Astrocyte of the cerebellum (primary cell): Measurements from ENCODE around the gene AMACR.
"Not testable (repeated sequence)": the region's sequence is repeated elsewhere in the genome, so short reads cannot be mapped to it uniquely, and the experiment has no call there.

Source experiments
- DNase-seq: peaks from one replicate; pipeline ENCODE4 v3.0.0-alpha.2; 2011; ENCODE audit warnings: low read depth
- H3K4me3 ChIP-seq: 2 replicates; pipeline ENCODE4 v1.5.1; 2011; ENCODE audit warnings: mild to moderate bottlenecking, low read depth, low read length, moderate library complexity
- in situ Hi-C: cut with HindIII; loops from 2 replicates; pipeline ENCODE4 v1.10.0; 2017; ENCODE audit warnings: low sequenced_read_pairs
- TF ChIP-seq, protein P1 (sequence below): IDR thresholded peaks from 2 replicates; pipeline ENCODE4 v1.5.1; 2012; ENCODE audit warnings: low read length, low read depth, moderate library complexity, mild to moderate bottlenecking; ENCODE audit errors: missing control alignments

Gene AMACR

DNA sequence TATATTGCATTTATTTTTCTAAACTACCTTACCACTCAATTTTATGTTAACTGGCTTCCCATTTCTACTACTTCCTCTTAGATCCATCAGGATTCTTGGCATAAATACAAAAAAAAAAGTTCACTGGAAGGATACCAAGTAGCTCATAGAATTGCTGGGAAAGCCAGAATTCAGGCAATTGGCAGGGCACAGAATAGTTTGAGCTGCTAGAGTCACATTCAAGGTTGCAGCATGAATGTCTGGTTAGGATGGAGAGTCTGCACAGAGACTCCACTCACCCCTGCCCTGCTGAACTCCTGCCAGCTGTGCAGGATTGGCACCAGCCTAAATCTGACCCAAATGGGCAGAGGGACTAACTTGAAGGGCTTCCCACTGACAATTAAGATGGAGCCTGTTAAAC lies 4.9 kb upstream of the AMACR start:
- in situ Hi-C loops = no loop called here
- TF ChIP-seq, protein P1, sequence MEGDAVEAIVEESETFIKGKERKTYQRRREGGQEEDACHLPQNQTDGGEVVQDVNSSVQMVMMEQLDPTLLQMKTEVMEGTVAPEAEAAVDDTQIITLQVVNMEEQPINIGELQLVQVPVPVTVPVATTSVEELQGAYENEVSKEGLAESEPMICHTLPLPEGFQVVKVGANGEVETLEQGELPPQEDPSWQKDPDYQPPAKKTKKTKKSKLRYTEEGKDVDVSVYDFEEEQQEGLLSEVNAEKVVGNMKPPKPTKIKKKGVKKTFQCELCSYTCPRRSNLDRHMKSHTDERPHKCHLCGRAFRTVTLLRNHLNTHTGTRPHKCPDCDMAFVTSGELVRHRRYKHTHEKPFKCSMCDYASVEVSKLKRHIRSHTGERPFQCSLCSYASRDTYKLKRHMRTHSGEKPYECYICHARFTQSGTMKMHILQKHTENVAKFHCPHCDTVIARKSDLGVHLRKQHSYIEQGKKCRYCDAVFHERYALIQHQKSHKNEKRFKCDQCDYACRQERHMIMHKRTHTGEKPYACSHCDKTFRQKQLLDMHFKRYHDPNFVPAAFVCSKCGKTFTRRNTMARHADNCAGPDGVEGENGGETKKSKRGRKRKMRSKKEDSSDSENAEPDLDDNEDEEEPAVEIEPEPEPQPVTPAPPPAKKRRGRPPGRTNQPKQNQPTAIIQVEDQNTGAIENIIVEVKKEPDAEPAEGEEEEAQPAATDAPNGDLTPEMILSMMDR = no peak
- DNase-seq = peak; percentile 40
- H3K4me3 ChIP-seq = no peak overlapping the region

DNA sequence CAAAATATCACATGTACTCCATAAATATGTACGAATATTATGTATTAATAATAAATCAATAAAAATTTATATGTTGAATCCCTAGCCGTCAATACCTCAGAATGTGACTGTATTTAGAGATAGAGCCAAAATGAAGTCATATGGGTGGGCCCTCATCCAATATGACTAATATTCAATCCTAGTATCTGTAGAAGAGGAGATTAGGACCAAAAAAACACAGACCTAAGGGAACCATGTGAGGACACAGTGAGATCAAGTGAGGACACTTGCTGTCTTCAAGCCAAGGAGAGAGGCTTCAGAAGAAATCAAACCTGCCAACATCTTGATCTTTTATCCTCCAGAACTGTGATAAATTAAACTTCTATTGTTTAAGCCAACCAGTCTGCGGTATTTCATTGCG lies 3.7 kb upstream of the AMACR start:
- in situ Hi-C loops = no loop called here
- H3K4me3 ChIP-seq = no peak overlapping the region
- TF ChIP-seq, protein P1 = no peak
- no peak for DNase-seq

DNA sequence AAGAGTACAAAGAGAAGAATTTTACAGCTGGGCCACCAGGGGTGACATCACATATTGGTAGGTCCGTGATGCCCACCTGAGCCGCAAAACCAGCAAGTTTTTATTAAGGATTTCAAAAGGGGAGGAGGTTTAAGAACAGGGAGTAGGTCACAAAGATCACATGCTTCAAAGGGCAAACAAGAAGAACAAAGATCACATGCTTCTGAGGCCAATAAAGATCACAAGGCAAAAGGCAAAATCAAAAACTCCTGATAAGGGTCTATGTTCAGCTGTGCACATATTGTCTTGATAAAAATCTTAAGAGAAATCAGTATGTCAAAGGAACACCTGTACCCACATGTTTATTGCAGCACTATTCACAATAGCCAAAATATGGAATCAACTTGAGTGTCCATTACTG lies 2.3 kb upstream of the AMACR start:
- H3K4me3 ChIP-seq, in situ Hi-C loops, DNase-seq: not testable (repeated sequence)

DNA sequence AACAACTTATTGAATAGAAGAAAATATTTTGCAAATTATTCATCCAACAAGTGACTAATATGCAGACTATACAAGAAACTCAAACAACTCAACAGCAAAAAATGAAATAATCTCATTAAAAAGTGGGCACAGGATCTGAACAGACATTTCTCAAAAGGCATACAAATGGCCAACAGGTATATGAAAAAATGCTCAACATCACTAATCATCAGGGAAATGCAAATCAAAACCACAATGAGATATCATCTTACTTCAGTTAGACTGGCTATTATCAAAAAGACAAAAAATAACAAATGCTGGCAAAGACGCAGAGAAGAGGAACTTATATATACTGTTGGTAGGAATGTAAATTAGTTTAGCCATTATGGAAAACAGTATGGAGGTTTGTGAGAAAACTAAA lies 1.8 kb upstream of the AMACR start:
- no peak for DNase-seq
- in situ Hi-C loops = no loop called here
- TF ChIP-seq, protein P1 = no peak
- H3K4me3 ChIP-seq = no peak overlapping the region

DNA sequence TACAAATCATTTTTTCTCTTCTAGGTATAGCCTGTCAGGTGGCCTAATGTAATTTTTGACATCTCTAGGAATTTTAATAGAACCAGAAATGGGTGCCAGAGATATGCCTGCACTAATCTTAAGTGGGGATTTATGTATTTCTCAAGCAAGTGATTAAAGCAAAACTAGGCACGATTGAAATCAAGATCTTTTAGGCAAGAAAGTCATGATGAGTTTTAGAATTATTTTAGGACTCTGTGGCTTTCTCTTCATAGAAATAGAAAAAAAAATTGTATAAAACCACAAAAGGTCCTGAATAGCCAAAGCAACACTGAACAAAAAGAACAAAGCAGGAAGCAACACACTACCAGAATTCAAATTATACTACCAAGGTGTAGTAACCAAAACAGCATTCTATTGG lies 952 bp upstream of the AMACR start:
- TF ChIP-seq, protein P1 = no peak
- H3K4me3 ChIP-seq = peak overlapping the region; percentile 65
- DNase-seq = no peak
- in situ Hi-C loops = no loop called here

DNA sequence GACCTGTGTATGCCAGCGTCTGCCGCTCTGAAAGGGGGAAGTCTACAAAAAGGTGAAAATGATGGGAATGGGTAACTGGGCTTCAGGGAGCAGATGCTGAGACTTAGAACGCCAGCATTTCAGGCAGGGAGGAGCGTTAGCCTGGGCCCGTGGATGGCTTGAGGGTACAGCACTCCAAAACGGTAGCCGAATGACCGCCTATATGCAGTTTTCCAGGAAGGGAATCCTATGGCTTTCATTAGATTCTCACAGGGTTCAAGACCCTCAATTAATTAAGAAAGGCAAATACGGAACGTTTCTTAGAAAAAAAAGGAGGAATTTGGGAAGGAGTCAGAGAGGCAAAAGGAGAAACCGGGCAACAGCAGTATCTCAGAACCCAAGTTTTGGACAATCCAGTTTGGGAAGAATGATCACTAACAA lies 639 bp downstream of the AMACR start:
- no peak for DNase-seq
- in situ Hi-C loops = no loop called here
- TF ChIP-seq, protein P1 = no peak
- peak overlapping the region; percentile 65 for H3K4me3 ChIP-seq

DNA sequence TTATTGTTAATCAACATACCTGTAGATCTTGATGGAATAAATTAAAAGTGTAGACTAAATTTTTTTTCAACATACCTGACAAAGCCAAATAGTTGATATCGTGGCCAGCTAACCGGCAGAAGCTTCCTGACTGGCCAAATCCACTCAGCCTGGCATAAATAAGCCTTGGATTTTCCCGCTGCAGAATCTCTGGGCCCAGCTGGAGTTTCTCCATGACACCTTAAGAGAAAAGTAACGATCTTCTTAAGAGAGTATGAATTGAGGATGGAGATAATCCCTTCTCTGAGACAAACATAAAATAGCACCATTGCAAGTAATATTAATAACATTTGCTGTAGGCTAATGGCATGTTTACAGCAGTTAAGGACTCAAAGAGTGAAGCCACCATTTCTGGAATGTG lies 2.2 kb downstream of the AMACR start:
- in situ Hi-C loops = no loop called here
- TF ChIP-seq, protein P1 = no peak
- H3K4me3 ChIP-seq = no peak overlapping the region
- no peak for DNase-seq
